Measurements from ENCODE around the gene CEPT1. TPM values are rescaled to one million over a fixed set of nuclear protein-coding genes. Genes with fewer than 3 reads are reported as not detected.
A peak's percentile ranks its signal among the peaks of the same experiment; 100 is the strongest.

The CEPT1 gene
- total RNA-seq, 1 donor from 2014 or later, result 26.9 TPM

DNA sequence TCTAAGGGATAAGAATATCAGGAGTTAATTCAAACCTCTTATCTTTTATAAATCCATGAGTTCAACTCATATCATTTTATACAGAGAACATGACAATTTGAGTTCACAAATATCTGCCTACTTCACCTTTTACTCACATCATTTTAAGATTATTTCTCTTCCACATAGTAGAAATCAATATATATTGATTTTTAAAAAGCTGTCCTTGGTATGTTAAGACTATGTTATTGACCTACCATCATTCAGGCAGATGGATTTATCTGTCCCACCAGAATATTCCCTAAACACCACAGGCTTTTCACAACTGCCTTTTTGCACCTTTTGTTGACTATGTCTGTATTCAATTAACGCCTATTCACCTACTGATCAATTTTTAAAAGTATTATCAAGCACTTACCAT, 13.7 kb upstream of the CEPT1 start:
- Histone ChIP-seq H2AFZ (ENCODE audit: low read depth, low read length) (no peak overlapping the region), H3K27ac (ENCODE audit: low read depth, low read length) (no peak overlapping the region), H3K9me3 (ENCODE audit: insufficient read depth, low read depth, low read length) (no peaks in the 10 kb centered on the region), H3K4me1 (ENCODE audit: insufficient read depth, low read length) (no peaks in the 10 kb centered on the region), H4K20me1 (ENCODE audit: insufficient read depth, low read length) (no peaks in the 10 kb centered on the region), H3K27me3 (ENCODE audit: insufficient read depth, low read length) (no peaks in the 10 kb centered on the region), H3K36me3 (ENCODE audit: insufficient read depth, low read length) (peaks cover 3% of the 10 kb centered on the region), H3K4me3 (ENCODE audit: insufficient read depth, low read depth, low read length) (no peak overlapping the region), H3K9ac (ENCODE audit: low read length) (no peak overlapping the region), H3K79me2 (ENCODE audit: insufficient read depth, low read length) (no peaks in the 10 kb centered on the region), H3K4me2 (ENCODE audit: low read length) (no peak overlapping the region)
- Mint-ChIP-seq H3K9me3 (ENCODE audit: unreplicated experiment) (no peaks in the 10 kb centered on the region), H3K4me1 (ENCODE audit: low read depth, unreplicated experiment) (no peaks in the 10 kb centered on the region), H3K27me3 (ENCODE audit: low read depth, unreplicated experiment) (no peaks in the 10 kb centered on the region), H3K27ac (ENCODE audit: unreplicated experiment) (peak overlapping the region; percentile 22), H3K36me3 (ENCODE audit: low read depth, unreplicated experiment) (peaks cover 10% of the 10 kb centered on the region), H3K4me3 (ENCODE audit: unreplicated experiment) (no peak overlapping the region)
- DNase-seq (ENCODE audit: low read depth), result no peak
- FAIRE-seq, result no peak
- TF ChIP-seq EZH2 (IDR thresholded peaks at IDR 0.05; ENCODE audit: insufficient read depth, low read length), result no peak
- TF ChIP-seq, protein P1, sequence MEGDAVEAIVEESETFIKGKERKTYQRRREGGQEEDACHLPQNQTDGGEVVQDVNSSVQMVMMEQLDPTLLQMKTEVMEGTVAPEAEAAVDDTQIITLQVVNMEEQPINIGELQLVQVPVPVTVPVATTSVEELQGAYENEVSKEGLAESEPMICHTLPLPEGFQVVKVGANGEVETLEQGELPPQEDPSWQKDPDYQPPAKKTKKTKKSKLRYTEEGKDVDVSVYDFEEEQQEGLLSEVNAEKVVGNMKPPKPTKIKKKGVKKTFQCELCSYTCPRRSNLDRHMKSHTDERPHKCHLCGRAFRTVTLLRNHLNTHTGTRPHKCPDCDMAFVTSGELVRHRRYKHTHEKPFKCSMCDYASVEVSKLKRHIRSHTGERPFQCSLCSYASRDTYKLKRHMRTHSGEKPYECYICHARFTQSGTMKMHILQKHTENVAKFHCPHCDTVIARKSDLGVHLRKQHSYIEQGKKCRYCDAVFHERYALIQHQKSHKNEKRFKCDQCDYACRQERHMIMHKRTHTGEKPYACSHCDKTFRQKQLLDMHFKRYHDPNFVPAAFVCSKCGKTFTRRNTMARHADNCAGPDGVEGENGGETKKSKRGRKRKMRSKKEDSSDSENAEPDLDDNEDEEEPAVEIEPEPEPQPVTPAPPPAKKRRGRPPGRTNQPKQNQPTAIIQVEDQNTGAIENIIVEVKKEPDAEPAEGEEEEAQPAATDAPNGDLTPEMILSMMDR (IDR thresholded peaks at IDR 0.05; ENCODE audit: insufficient read depth, low read depth, low read length), result no peak

GRCh38 chr1:111127923-111128643, 11.9 kb upstream of the CEPT1 start:
- no peaks in the 10 kb centered on the region for H3K4me1 ChIP-seq (ENCODE audit: insufficient read depth, low read length)
- no peak overlapping the region for H3K4me3 Mint-ChIP-seq (ENCODE audit: unreplicated experiment)
- H3K9ac ChIP-seq (ENCODE audit: low read length), result no peak overlapping the region
- H3K4me2 ChIP-seq (ENCODE audit: low read length), result no peak overlapping the region
- H3K27ac ChIP-seq (ENCODE audit: low read depth, low read length), result no peak overlapping the region
- FAIRE-seq, result no peak
- H3K36me3 ChIP-seq (ENCODE audit: insufficient read depth, low read length), result peaks cover 3% of the 10 kb centered on the region
- no peak overlapping the region for H3K4me3 ChIP-seq (ENCODE audit: insufficient read depth, low read depth, low read length)
- H3K4me1 Mint-ChIP-seq (ENCODE audit: low read depth, unreplicated experiment), result no peaks in the 10 kb centered on the region
- H3K27ac Mint-ChIP-seq (ENCODE audit: unreplicated experiment), result no peak overlapping the region
- H4K20me1 ChIP-seq (ENCODE audit: insufficient read depth, low read length), result no peaks in the 10 kb centered on the region
- H3K36me3 Mint-ChIP-seq (ENCODE audit: low read depth, unreplicated experiment), result peaks cover 6% of the 10 kb centered on the region
- TF ChIP-seq, protein P1 (IDR thresholded peaks at IDR 0.05; ENCODE audit: insufficient read depth, low read depth, low read length), result no peak
- H2AFZ ChIP-seq (ENCODE audit: low read depth, low read length), result no peak overlapping the region
- no peaks in the 10 kb centered on the region for H3K79me2 ChIP-seq (ENCODE audit: insufficient read depth, low read length)
- H3K9me3 ChIP-seq (ENCODE audit: insufficient read depth, low read depth, low read length), result no peaks in the 10 kb centered on the region
- no peaks in the 10 kb centered on the region for H3K9me3 Mint-ChIP-seq (ENCODE audit: unreplicated experiment)
- DNase-seq (ENCODE audit: low read depth), result no peak
- H3K27me3 Mint-ChIP-seq (ENCODE audit: low read depth, unreplicated experiment), result no peaks in the 10 kb centered on the region
- no peaks in the 10 kb centered on the region for H3K27me3 ChIP-seq (ENCODE audit: insufficient read depth, low read length)

DNA sequence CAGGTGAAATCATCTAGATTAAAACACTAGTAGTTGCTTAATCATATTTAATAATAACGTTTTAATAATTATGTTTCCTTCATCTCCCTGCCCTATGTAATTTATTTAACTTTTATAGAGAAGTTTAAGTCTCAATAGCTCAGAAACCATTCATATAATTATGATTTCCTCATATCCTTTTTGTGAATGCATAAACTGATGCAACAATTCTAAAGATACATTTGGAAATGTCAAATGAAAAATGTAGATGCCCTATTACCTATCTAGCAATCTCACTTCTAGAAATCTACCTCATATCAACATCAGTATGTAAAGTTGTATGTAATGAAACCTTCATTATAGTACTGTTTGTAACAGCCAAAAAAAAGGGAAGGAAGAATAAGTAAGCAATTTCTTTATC, 10.6 kb upstream of the CEPT1 start:
- H3K4me2 ChIP-seq (ENCODE audit: low read length), result no peak overlapping the region
- H3K36me3 ChIP-seq (ENCODE audit: insufficient read depth, low read length), result peaks cover 3% of the 10 kb centered on the region
- no peak overlapping the region for H3K9ac ChIP-seq (ENCODE audit: low read length)
- no peaks in the 10 kb centered on the region for H4K20me1 ChIP-seq (ENCODE audit: insufficient read depth, low read length)
- H3K9me3 ChIP-seq (ENCODE audit: insufficient read depth, low read depth, low read length), result no peaks in the 10 kb centered on the region
- H3K4me3 ChIP-seq (ENCODE audit: insufficient read depth, low read depth, low read length), result no peak overlapping the region
- Mint-ChIP-seq H3K36me3 (ENCODE audit: low read depth, unreplicated experiment) (peaks cover 4% of the 10 kb centered on the region), H3K4me1 (ENCODE audit: low read depth, unreplicated experiment) (no peaks in the 10 kb centered on the region), H3K27ac (ENCODE audit: unreplicated experiment) (no peak overlapping the region), H3K4me3 (ENCODE audit: unreplicated experiment) (no peak overlapping the region), H3K27me3 (ENCODE audit: low read depth, unreplicated experiment) (no peaks in the 10 kb centered on the region), H3K9me3 (ENCODE audit: unreplicated experiment) (no peaks in the 10 kb centered on the region)
- no peaks in the 10 kb centered on the region for H3K27me3 ChIP-seq (ENCODE audit: insufficient read depth, low read length)
- FAIRE-seq, result no peak
- H3K4me1 ChIP-seq (ENCODE audit: insufficient read depth, low read length), result no peaks in the 10 kb centered on the region
- no peak overlapping the region for H2AFZ ChIP-seq (ENCODE audit: low read depth, low read length)
- H3K27ac ChIP-seq (ENCODE audit: low read depth, low read length), result no peak overlapping the region
- DNase-seq (ENCODE audit: low read depth), result no peak
- no peaks in the 10 kb centered on the region for H3K79me2 ChIP-seq (ENCODE audit: insufficient read depth, low read length)
- no peak for TF ChIP-seq EZH2 (IDR thresholded peaks at IDR 0.05; ENCODE audit: insufficient read depth, low read length)
- TF ChIP-seq, protein P1 (IDR thresholded peaks at IDR 0.05; ENCODE audit: insufficient read depth, low read depth, low read length), result no peak

Measured in astrocyte (in vitro differentiated cells and primary cell).